Sciatic nerve (tissue), 2 donors: ENCODE measurements around the gene CNNM4. TPM values are rescaled to one million over a fixed set of nuclear protein-coding genes. Genes with fewer than 3 reads are reported as not detected.

Experiments used
- ATAC-seq: fragments of 200-7000 bp; cut with Tn5 transposase; one replicate; pipeline ENCODE4 v1.9.1; 2020; ENCODE audit warnings: mild to moderate bottlenecking, moderate library complexity
- DNase-seq: peaks from one replicate; pipeline ENCODE4 v3.0.0-alpha.2; 2020; ENCODE audit warnings: low spot score
- intact Hi-C: fragments of 100-400 bp; cut with DNase I; formaldehyde crosslinking; loops from one replicate; pipeline ENCODE4 v1.14.2; 2022
- total RNA-seq: library from RNA; stranded (reverse); fragmentation: NEBNext Ultra II Directional; extraction: Animal tissue kit (Norgen Biotek cat#: 25700); gene quantifications from one replicate; pipeline ENCODE4 v1.2.1, GENCODE V29; 2021
- donor health status: DM: no; HTN: no; CAD: no.
- donor health status: DM: no; HTN: no; CAD: no.

The CNNM4 gene
- total RNA-seq, 1 donor from 2014 or later, result 13.9 TPM

GRCh38 chr2:96822786-96823185, 62.1 kb downstream of the CNNM4 start:
- no peak for DNase-seq
- no peak for ATAC-seq
- intact Hi-C loops, result no loop called here

- intact Hi-C loops, result no loop called here
- ATAC-seq (peak; percentile 59), DNase-seq (no peak)
These were observed 62.5 kb downstream of the CNNM4 start for GRCh38 chr2:96823198-96823597.

- ATAC-seq, result no peak
These were observed 63.6 kb downstream of the CNNM4 start for GRCh38 chr2:96824079-96824870.

GRCh38 chr2:96825057-96825456, 64.4 kb downstream of the CNNM4 start:
- intact Hi-C loops, result no loop called here
- ATAC-seq, result no peak
- no peak for DNase-seq

More at GRCh38 chr2:96824079-96824870, 63.6 kb downstream of the CNNM4 start:
- no peak for DNase-seq
- intact Hi-C loops, result no loop called here

GRCh38 chr2:96826546-96827278, 66.0 kb downstream of the CNNM4 start:
- no peak for ATAC-seq
- intact Hi-C loops, result no loop called here
- no peak for DNase-seq

- ATAC-seq (no peak), DNase-seq (no peak)
- intact Hi-C loops, result no loop called here
These were observed 67.7 kb downstream of the CNNM4 start for GRCh38 chr2:96828436-96828835.

- ATAC-seq (no peak), DNase-seq (no peak)
- intact Hi-C loops, result no loop called here
These were observed 68.2 kb downstream of the CNNM4 start for GRCh38 chr2:96828874-96829273.

- no peak for ATAC-seq
- intact Hi-C loops, result no loop called here
- DNase-seq, result no peak
These were observed 69.4 kb downstream of the CNNM4 start for GRCh38 chr2:96830044-96830562.

GRCh38 chr2:96831679-96832078, 71.0 kb downstream of the CNNM4 start:
- peak; percentile 33 for ATAC-seq
- no peak for DNase-seq
- intact Hi-C loops, result no loop called here

GRCh38 chr2:96832408-96832753, 71.7 kb downstream of the CNNM4 start:
- intact Hi-C loops, result no loop called here
- DNase-seq, result no peak
- peak; percentile 21 for ATAC-seq

- DNase-seq (no peak), ATAC-seq (peak; percentile 68)
- intact Hi-C loops, result no loop called here
These were observed 72.2 kb downstream of the CNNM4 start for GRCh38 chr2:96832754-96833507.

- intact Hi-C loops, result no loop called here
- no peak for DNase-seq
- no peak for ATAC-seq
These were observed 75.1 kb downstream of the CNNM4 start for GRCh38 chr2:96835830-96836229.

- intact Hi-C loops, result no loop called here
- no peak for DNase-seq
- ATAC-seq, result no peak
These were observed 76.9 kb downstream of the CNNM4 start for GRCh38 chr2:96837575-96837974.

- ATAC-seq (peak; percentile 18), DNase-seq (no peak)
- intact Hi-C loops, result no loop called here
These were observed 77.9 kb downstream of the CNNM4 start for GRCh38 chr2:96838345-96839292.

GRCh38 chr2:96839293-96839874, 78.7 kb downstream of the CNNM4 start:
- DNase-seq (no peak), ATAC-seq (peak; percentile 74)
- intact Hi-C loops, result no loop called here

GRCh38 chr2:96839875-96840850, 79.5 kb downstream of the CNNM4 start:
- ATAC-seq (peak; percentile 5), DNase-seq (no peak)

More at GRCh38 chr2:96839875-96840850, 79.5 kb downstream of the CNNM4 start:
- intact Hi-C loops, result no loop called here
